GM18907 (cell line): ENCODE measurements around the gene RTN4.

Source experiments
- ATAC-seq: cut with Tn5 transposase; IDR thresholded peaks from one replicate; pipeline ENCODE4 v1.9.1; 2021; ENCODE audit warnings: mild to moderate bottlenecking, moderate library complexity; ENCODE audit not compliant: unreplicated experiment

The RTN4 gene

DNA sequence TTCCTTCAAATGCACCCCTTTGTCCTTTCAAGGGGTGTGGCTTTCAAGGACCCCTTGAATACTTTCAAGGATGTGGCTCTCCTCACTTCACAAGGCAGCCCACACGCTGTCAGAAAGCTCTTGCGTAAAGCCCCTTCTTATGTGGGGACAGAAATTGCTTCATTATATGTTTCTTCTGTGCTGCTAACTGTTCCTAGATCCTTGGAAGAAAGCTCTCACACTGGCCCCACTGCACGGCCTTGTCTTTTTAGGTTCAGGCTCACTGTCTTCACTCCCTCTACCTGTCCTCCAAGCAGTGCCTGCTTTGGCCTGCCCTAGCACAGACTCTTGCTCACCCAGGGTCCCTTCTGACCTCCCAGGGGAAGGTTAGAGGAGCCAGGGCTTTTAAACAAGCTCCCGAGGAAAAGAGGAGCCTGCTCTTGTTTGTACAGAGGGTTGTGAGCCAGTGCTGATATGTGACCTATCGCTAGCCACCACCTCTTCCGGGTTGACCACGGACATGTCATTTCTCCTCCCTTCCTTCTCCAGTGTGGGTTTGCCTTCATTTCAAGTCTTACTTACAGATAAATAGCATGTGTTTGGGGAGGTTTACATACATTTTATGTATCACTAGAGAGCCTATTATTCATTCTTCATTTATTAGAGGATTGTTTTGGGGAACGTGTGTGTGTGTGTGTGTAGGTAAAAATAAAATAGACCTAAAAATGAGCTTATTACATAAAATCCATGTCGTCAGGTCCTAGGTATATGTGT lies 94.7 kb downstream of the RTN4 start:
- ATAC-seq = no peak

DNA sequence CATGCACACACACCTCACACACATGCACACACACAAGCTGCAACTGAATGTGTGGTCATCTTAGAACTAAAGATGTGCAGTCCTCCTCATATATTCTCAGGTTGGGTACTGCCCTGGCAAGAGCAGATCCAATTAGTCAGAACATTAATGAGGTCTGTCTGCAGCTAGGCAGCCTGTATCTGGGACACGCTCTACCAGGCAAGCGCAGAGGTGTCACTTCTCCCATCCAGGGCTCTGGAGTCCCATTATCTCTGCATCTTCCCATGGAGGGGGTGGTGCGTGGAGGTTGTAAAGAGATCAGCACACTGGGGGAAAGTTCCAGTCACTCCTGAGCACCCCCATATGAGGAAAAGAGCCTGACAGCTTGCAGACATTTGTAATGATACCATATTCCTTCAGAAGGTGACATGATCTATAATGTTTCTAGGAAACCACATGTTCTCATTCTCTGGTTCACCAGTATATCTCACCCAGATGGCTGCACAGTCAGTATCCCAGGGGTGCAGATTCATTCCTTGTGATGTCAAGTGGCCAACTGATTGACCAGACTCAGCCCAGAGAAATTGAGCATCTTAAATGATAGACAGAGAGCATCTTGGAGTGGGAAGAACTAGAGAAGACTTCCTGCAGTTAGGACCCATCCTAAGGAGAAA lies 95.4 kb downstream of the RTN4 start:
- ATAC-seq = no peak

DNA sequence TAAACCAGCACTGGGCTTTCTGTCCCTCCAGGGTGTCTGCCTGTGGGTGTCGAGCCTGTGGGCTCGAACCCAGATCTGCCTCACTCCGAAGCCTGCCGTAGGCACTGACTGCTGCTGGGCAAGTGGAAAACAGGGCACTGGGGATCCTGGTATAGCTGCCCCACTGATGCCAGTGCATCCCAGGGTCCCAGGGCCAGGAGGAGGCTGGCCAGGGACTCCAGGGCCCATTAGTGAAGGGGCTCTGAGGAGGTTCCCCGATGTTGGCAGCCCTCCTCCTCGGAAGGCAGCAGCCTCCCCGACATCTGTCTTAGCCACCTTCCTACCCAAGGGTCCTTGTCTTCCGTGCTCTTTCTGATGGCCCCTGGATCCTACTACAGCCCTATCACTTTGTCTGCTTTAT lies 96.1 kb downstream of the RTN4 start:
- ATAC-seq = no peak

GRCh38 chr2:54952978-54953456 lies 97.2 kb downstream of the RTN4 start:
- ATAC-seq = no peak

DNA sequence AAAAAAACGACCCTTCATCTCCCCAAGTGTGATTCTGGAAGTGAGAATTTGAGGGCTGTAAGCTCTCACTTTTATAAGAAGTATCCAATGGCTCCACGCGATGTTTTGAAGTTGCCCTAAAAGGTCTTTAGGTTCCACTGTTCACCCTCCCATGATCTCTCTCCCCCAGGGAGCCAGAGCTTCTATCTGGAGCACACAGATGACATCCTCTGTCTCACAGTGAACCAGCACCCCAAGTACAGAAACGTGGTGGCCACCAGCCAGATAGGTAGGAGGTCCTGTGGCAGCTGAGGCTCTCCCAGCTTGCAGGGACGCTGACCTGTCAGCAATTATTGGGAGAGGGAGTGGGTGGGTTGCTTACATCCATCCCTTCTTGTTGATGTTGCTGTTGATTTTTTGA lies 97.8 kb downstream of the RTN4 start:
- ATAC-seq = no peak

GRCh38 chr2:54950811-54951210 lies 99.4 kb downstream of the RTN4 start:
- ATAC-seq = no peak

DNA sequence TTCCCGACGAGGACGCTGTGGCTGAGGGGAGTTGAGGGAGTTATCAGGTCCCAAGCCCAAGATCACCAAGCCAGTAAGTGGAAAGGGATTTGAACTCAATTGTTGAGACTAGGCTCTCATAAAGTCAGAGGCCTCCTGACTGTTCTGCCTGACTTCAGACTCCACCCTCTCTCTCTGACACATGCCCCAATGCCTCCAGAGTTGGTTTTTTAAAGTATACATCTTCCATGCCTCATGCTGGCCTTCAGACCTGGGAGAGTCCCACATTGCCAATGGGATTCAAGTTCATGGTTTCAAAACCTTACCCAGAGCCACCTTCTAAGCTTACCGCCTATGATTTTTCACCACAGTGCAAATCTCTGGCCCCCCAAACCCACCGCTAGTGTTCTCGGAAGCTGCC lies 100.8 kb downstream of the RTN4 start:
- ATAC-seq = no peak

DNA sequence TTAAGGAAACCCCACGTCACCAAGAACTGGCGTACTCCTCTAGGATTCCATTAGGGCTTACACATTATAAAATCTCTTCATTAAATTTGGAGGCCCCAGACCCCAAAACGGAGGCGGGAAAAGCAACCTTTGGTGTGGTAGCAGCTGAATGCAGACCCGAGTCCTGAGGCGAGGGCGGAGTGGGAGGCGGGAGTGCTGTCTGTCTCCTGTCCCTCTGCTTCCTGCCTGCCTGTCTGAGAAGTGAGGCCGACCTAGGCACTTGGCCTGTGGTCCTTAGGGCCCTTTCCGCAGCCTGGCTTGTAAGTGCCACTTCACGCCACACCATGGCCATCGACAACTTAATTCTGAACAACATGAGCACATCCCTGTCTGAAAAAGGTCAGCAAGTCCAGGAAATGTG lies 102.1 kb downstream of the RTN4 start:
- no peak for ATAC-seq

DNA sequence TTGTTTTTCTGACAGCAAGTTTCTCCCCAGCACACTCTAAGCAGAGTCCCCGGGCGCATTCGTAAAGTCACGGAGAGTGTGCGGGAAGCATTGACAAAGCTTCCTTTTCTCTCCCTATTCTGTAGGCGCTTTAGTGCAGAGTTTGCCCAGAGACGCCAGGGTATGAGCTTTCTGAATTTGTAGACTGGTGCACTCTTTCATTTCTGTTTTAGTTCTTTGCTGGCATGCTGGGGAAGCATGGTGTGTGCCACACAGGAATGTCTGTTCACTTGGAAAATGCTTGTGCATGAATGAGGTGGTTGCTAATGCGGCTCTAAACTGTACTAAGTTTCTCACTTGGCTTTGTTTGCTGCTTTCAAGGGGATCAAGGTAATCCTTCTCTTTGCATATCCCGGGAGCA lies 102.6 kb downstream of the RTN4 start:
- no peak for ATAC-seq

DNA sequence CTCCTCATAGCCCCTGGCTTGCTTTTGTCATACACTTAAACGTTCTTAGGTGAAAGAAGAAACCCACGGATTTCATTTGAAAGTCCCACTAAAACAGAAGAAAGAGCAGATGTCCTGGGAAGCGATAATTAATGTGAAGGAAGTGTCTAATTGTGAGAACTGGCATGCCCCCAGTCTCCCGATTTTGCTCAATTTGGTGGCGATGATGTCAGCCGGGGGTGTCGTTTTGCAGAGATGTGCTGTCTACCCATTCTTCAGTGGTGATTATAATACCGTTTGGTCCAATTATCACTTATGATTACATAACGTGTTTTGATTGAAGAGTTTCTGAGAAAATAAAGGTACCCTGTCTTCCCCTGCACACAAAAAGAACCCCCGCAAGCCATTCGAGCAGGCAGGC lies 103.1 kb downstream of the RTN4 start:
- ATAC-seq = no peak

GRCh38 chr2:54946220-54946805 lies 103.9 kb downstream of the RTN4 start:
- no peak for ATAC-seq

DNA sequence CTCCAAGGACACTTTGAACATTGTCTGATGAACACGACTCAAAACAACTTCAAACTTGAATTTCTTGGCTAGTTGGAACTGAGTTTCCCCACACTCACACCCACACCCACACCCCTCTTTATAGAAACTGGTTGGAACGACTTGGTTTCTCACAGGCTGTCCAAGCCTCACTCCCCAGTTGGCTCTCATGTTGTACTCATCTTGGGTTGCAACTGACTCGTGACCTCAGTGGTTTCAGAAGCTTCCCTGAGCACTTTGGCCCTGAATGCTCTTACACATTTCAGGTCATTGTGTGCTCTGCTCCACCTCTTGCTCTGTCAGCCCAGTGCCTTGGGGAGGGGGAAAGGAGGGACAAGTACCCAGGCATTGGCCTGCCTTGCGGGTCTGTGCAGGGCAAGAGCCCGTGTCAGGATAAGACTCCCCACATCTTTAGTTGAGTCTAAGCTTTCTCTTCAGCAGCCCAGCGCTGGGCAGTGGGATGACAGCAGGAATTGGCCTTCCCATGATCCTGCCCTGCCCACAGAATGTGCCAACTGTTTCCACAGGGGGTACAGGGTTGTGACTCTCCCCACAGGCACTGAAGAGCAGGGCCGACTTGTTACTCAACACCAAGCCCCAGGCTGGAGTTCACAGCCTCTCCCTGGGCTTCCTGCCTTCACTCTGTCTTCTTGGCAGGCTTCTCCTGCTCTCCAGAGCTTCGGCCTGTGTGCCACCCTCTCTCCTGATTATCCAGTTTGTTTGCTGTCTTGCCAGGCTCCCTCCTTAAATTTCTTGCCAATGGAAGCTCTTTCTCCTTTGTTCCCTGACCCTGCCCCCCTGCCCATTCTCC lies 104.6 kb downstream of the RTN4 start:
- no peak for ATAC-seq

GRCh38 chr2:54944724-54945326 lies 105.4 kb downstream of the RTN4 start:
- ATAC-seq = no peak

GRCh38 chr2:54942373-54942772 lies 107.9 kb downstream of the RTN4 start:
- no peak for ATAC-seq

- ATAC-seq = no peak
These were observed 108.8 kb downstream of the RTN4 start for GRCh38 chr2:54941248-54941984.

- no peak for ATAC-seq
These were observed 109.5 kb downstream of the RTN4 start for GRCh38 chr2:54940723-54941122.

GRCh38 chr2:54939446-54940118 lies 110.7 kb downstream of the RTN4 start:
- ATAC-seq = no peak

DNA sequence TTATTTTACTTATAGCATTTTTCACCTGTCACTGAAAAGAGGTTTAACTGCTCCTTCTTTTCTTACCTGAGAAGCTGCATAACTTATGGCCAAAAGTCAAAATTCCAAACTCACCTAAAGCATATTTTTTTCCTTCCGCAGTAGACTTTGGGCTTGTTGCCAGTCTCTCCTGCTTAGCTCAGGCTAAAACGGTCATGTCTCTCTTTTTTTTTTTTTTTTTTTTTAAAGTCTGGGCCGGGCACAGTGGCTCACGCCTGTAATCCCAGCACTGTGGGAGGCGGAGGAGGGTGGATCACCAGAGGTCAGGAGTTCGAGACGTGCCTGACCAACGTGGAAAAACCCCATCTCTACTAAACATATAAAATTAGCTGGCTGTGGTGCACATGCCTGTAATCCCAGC lies 113.5 kb downstream of the RTN4 start:
- no peak for ATAC-seq

- ATAC-seq = no peak
These were observed 114.9 kb downstream of the RTN4 start for GRCh38 chr2:54935389-54935788.

DNA sequence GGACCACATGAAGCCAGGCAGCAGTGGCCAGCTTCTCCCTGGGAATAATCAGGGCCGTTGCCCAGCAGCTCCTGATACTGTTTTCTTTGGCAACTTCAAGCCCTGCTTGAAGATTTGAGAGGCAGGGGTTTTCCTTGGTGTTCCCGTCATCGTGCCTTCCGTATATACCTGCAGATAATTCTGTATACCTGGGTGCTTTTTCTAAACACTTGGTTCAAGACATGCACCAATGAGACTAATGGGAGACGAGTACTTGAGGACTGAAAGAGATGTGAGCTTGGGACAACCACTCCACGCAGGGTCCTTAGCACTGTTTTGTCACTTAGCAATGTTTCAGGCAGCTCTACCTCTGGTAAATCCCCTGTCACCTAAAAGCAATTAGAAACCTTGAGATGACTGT lies 118.8 kb downstream of the RTN4 start:
- no peak for ATAC-seq
